22Rv1 (cell line): ENCODE measurements around the gene BCKDHB.

Experiments
- ZFX ChIP-seq: fragments of 450-650 bp; IDR thresholded peaks from 2 replicates; pipeline ENCODE4 v1.6.1; 2017; ENCODE audit warnings: antibody characterized with exemption, borderline replicate concordance
- TF ChIP-seq, protein P1 (sequence below): fragments of 450-650 bp; IDR thresholded peaks from 2 replicates; pipeline ENCODE4 v1.5.1; 2017; ENCODE audit warnings: mild to moderate bottlenecking

- TF ChIP-seq, protein P1, sequence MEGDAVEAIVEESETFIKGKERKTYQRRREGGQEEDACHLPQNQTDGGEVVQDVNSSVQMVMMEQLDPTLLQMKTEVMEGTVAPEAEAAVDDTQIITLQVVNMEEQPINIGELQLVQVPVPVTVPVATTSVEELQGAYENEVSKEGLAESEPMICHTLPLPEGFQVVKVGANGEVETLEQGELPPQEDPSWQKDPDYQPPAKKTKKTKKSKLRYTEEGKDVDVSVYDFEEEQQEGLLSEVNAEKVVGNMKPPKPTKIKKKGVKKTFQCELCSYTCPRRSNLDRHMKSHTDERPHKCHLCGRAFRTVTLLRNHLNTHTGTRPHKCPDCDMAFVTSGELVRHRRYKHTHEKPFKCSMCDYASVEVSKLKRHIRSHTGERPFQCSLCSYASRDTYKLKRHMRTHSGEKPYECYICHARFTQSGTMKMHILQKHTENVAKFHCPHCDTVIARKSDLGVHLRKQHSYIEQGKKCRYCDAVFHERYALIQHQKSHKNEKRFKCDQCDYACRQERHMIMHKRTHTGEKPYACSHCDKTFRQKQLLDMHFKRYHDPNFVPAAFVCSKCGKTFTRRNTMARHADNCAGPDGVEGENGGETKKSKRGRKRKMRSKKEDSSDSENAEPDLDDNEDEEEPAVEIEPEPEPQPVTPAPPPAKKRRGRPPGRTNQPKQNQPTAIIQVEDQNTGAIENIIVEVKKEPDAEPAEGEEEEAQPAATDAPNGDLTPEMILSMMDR, result no peak
- no peak for TF ChIP-seq ZFX
Measured at GRCh38 chr6:80282913-80283554, 176.6 kb downstream of the BCKDHB start.
